ENCODE data around the gene MAU2. TPM values are rescaled to one million over a fixed set of nuclear protein-coding genes. Genes with fewer than 3 reads are reported as not detected.

The MAU2 gene
- total and polyA plus RNA-seq, 2 of the 13 experiments (the other 11 are each of a cell fraction or from before 2014, with no cell fraction given): 16.8 to 33.8 TPM

DNA sequence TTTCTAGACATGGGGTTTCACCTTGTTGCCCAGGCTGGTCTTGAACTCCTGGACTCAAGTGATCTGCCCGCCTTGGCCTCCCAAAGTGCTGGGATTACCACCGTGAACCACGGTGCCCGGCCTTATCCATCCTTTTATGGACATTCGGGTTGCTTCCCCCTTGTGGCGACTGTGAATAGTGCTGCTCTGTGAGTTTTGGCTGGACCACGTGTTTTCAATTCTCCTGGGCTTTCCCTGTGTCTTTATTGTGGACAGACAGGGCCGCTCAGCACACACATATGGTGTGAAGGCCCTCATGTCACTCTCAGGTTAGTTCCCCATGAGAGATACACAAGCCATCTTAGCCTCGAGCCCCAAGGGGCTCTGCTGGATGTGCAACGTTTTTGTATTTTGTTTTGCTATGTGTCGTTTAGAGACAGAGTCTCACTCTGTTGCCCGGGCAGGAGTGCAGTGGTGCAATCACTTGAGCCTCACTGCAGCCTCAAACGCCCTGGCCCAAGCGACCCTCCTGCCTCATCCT is 40.5 kb downstream of the MAU2 start (continued):
- TF ChIP-seq, protein P1, sequence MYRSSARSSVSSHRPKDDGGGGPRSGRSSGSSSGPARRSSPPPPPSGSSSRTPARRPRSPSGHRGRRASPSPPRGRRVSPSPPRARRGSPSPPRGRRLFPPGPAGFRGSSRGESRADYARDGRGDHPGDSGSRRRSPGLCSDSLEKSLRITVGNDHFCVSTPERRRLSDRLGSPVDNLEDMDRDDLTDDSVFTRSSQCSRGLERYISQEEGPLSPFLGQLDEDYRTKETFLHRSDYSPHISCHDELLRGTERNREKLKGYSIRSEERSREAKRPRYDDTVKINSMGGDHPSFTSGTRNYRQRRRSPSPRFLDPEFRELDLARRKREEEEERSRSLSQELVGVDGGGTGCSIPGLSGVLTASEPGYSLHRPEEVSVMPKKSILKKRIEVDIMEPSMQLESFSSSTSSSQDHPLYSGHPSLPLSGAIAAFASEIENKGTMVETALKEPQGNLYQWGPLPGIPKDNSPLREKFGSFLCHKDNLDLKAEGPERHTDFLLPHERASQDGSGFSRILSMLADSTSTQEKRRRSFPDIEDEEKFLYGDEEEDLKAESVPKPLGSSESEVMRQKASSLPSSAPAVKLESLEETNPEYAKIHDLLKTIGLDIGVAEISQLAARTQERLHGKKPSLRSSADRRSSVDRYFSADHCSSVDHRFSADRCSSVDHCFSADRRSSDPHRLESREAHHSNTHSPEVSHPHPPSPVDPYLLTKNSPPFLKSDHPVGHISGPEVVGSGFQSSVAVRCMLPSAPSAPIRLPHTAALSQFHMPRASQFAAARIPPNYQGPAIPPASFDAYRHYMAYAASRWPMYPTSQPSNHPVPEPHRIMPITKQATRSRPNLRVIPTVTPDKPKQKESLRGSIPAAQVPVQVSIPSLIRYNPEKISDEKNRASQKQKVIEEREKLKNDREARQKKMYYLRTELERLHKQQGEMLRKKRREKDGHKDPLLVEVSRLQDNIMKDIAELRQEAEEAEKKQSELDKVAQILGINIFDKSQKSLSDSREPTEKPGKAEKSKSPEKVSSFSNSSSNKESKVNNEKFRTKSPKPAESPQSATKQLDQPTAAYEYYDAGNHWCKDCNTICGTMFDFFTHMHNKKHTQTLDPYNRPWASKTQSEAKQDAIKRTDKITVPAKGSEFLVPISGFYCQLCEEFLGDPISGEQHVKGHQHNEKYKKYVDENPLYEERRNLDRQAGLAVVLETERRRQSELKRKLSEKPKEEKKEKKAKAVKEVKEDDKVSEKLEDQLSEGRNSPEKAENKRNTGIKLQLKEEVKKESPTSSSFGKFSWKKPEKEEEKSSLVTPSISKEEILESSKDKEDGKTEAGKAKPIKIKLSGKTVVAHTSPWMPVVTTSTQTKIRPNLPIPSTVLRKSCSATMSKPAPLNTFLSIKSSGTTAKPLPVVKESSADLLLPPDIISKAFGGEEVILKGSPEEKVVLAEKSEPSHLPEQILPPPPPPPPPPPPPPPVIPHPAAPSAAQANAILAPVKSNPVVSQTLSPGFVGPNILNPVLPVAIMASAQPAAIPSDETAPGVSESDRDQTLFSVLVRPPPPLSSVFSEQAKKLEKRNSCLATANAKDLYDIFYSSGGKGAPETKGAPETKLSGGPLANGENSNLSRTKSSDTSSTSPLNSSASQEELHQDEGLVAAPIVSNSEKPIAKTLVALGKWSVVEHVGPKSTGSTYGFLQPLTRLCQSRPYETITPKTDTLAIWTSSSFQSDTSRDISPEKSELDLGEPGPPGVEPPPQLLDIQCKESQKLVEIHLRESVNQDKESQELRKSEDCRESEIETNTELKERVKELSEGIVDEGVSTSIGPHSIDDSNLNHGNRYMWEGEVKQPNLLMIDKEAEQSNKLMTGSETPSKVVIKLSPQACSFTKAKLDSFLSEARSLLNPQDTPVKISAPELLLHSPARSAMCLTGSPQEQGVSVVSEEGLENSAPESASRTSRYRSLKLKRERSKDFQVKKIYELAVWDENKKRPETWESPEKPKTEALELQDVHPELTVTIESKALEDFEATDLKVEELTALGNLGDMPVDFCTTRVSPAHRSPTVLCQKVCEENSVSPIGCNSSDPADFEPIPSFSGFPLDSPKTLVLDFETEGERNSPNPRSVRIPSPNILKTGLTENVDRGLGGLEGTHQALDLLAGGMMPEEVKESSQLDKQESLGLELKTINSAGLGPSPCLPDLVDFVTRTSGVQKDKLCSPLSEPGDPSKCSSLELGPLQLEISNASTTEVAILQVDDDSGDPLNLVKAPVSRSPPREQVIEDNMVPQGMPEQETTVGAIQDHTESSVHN (CRISPR knock-in tag; IDR thresholded peaks at IDR 0.05): peak; percentile 48; the same call in 1 of the 2 replicates
- no peak for TF ChIP-seq SIX1 (CRISPR knock-in tag; IDR thresholded peaks at IDR 0.05; ENCODE audit: borderline replicate concordance)
- TF ChIP-seq, protein P2, sequence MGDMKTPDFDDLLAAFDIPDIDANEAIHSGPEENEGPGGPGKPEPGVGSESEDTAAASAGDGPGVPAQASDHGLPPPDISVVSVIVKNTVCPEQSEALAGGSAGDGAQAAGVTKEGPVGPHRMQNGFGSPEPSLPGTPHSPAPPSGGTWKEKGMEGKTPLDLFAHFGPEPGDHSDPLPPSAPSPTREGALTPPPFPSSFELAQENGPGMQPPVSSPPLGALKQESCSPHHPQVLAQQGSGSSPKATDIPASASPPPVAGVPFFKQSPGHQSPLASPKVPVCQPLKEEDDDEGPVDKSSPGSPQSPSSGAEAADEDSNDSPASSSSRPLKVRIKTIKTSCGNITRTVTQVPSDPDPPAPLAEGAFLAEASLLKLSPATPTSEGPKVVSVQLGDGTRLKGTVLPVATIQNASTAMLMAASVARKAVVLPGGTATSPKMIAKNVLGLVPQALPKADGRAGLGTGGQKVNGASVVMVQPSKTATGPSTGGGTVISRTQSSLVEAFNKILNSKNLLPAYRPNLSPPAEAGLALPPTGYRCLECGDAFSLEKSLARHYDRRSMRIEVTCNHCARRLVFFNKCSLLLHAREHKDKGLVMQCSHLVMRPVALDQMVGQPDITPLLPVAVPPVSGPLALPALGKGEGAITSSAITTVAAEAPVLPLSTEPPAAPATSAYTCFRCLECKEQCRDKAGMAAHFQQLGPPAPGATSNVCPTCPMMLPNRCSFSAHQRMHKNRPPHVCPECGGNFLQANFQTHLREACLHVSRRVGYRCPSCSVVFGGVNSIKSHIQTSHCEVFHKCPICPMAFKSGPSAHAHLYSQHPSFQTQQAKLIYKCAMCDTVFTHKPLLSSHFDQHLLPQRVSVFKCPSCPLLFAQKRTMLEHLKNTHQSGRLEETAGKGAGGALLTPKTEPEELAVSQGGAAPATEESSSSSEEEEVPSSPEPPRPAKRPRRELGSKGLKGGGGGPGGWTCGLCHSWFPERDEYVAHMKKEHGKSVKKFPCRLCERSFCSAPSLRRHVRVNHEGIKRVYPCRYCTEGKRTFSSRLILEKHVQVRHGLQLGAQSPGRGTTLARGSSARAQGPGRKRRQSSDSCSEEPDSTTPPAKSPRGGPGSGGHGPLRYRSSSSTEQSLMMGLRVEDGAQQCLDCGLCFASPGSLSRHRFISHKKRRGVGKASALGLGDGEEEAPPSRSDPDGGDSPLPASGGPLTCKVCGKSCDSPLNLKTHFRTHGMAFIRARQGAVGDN (CRISPR knock-in tag; IDR thresholded peaks at IDR 0.05): peak; percentile 47
- TF ChIP-seq ZNF558 (CRISPR knock-in tag; IDR thresholded peaks at IDR 0.05; ENCODE audit: borderline replicate concordance): no peak
- TF ChIP-seq, protein P3, sequence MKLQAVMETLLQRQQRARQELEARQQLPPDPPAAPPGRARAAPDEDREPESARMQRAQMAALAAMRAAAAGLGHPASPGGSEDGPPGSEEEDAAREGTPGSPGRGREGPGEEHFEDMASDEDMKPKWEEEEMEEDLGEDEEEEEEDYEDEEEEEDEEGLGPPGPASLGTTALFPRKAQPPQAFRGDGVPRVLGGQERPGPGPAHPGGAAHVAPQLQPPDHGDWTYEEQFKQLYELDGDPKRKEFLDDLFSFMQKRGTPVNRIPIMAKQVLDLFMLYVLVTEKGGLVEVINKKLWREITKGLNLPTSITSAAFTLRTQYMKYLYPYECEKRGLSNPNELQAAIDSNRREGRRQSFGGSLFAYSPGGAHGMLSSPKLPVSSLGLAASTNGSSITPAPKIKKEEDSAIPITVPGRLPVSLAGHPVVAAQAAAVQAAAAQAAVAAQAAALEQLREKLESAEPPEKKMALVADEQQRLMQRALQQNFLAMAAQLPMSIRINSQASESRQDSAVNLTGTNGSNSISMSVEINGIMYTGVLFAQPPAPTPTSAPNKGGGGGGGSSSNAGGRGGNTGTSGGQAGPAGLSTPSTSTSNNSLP (IDR thresholded peaks at IDR 0.05; ENCODE audit: low read depth, low read length): no peak
- no peak for TF ChIP-seq ZNF329 (CRISPR knock-in tag; IDR thresholded peaks at IDR 0.05; ENCODE audit: low read depth)
- no peak for TF ChIP-seq NKX3-1 (CRISPR knock-in tag; IDR thresholded peaks at IDR 0.05)
- TF ChIP-seq ZFP36L2 (CRISPR knock-in tag; IDR thresholded peaks at IDR 0.05): no peak
- no peak for TF ChIP-seq TCF12 (IDR thresholded peaks at IDR 0.05)
- no peak for TF ChIP-seq TCF12 (CRISPR knock-in tag; IDR thresholded peaks at IDR 0.05)
- 0 out of 2 replicates have a peak, but pooled peaks have one; percentile 12 for TF ChIP-seq ZNF317 (CRISPR knock-in tag; IDR thresholded peaks at IDR 0.05)
- TF ChIP-seq ZNF205 (CRISPR knock-in tag; IDR thresholded peaks at IDR 0.05): no peak
- TF ChIP-seq MED1 (CRISPR knock-in tag; IDR thresholded peaks at IDR 0.05): no peak
- TF ChIP-seq ZNF326 (CRISPR knock-in tag; IDR thresholded peaks at IDR 0.05; ENCODE audit: borderline replicate concordance): no peak
- TF ChIP-seq TMF1 (CRISPR knock-in tag; IDR thresholded peaks at IDR 0.05; ENCODE audit: low read depth): no peak
- TF ChIP-seq, protein P4, sequence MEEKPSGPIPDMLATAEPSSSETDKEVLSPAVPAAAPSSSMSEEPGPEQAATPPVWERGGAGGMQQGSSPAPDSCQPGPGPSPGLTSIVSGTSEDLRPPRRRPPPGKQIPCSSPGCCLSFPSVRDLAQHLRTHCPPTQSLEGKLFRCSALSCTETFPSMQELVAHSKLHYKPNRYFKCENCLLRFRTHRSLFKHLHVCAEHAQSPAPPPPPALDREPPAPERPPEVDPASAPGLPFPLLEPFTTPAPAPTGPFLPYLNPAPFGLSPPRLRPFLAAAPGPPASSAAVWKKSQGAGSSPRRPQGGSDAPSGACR (CRISPR knock-in tag; IDR thresholded peaks at IDR 0.05): no peak

Data from HepG2 (cell line).